ENCODE data around the gene SMG1.

The SMG1 gene

GRCh38 chr16:18811925-18812324 is 114.3 kb downstream of the SMG1 start:
- Mint-ChIP-seq H3K4me3 (no peak overlapping the region), H3K4me1 (ENCODE audit: low read depth) (no peaks in the 10 kb centered on the region), H3K27ac (no peak overlapping the region), H3K27me3 (no peaks in the 10 kb centered on the region), H3K9me3 (no peaks in the 10 kb centered on the region), H3K36me3 (ENCODE audit: low read depth) (peaks cover 94% of the 10 kb centered on the region)
- intact Hi-C loops (cut with micrococcal nuclease), result no loop called here

DNA sequence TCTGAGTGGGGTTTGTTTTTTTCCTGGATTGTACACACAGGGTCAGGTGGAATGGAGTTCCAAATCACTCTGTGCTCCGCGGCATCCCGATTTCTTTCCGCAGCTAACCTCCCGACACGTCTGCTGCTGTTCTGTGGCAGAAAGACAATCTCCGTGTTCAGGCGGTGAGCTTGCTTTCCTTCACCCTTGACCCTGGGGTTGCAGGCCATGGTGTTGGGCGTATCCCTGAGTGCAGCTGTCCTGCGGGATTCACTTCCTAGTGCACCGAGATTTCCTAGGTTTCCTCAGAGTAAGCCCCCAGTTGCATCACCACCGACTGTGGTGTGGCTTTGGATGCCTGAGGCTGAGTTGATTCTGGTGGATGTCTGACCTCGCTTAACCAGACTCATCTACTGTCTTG is 117.0 kb downstream of the SMG1 start:
- intact Hi-C loops (cut with micrococcal nuclease), result no loop called here
- Mint-ChIP-seq H3K4me3 (no peak overlapping the region), H3K27me3 (no peaks in the 10 kb centered on the region), H3K36me3 (ENCODE audit: low read depth) (peaks cover 83% of the 10 kb centered on the region), H3K9me3 (no peaks in the 10 kb centered on the region), H3K27ac (no peak overlapping the region), H3K4me1 (ENCODE audit: low read depth) (peaks cover 12% of the 10 kb centered on the region)

DNA sequence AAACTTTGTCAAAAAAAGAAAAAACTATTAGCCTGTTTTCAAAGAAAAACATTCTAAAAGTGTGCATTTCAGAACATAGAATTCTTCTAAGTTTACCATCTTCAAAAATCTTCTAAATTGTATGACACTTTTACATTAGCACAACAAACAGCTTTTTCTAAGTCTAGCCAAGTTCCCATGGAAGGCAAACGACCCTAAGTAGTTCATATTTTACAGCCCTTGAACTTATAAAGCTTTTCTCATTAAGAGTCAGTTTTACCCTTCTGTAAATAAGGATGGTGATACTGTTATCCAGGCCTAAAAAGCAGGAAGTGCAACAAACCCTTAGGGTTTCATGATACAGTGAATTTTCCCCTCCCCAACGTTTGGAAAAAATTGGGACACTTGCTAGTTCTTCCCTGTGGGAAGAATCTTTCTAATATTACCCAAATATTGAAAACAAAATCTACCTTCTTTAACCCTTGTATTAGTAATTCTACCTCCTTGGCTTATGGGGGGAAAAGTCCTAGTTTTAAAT is 120.9 kb downstream of the SMG1 start:
- H3K36me3 Mint-ChIP-seq (ENCODE audit: low read depth), result peaks cover 68% of the 10 kb centered on the region
- no peak overlapping the region for H3K4me3 Mint-ChIP-seq
- H3K4me1 Mint-ChIP-seq (ENCODE audit: low read depth), result peaks cover 33% of the 10 kb centered on the region
- H3K9me3 Mint-ChIP-seq, result no peaks in the 10 kb centered on the region
- intact Hi-C loops (cut with micrococcal nuclease), result no loop called here
- no peaks in the 10 kb centered on the region for H3K27me3 Mint-ChIP-seq
- no peak overlapping the region for H3K27ac Mint-ChIP-seq

GRCh38 chr16:18804540-18804939 is 121.7 kb downstream of the SMG1 start:
- Mint-ChIP-seq H3K4me3 (no peak overlapping the region), H3K27me3 (no peaks in the 10 kb centered on the region), H3K9me3 (no peaks in the 10 kb centered on the region), H3K4me1 (ENCODE audit: low read depth) (peaks cover 41% of the 10 kb centered on the region), H3K27ac (peak overlapping the region; percentile 92), H3K36me3 (ENCODE audit: low read depth) (peaks cover 61% of the 10 kb centered on the region)
- intact Hi-C loops (cut with micrococcal nuclease), result loop anchor here (5.0 kb wide), 1 partner anchor 263 kb away; the partner anchor contains the start of gene COQ7

GRCh38 chr16:18803569-18804462 is 122.4 kb downstream of the SMG1 start:
- peaks cover 53% of the 10 kb centered on the region for H3K36me3 Mint-ChIP-seq (ENCODE audit: low read depth)
- H3K4me1 Mint-ChIP-seq (ENCODE audit: low read depth), result peaks cover 43% of the 10 kb centered on the region
- peak overlapping the region; percentile 92 for H3K27ac Mint-ChIP-seq
- no peaks in the 10 kb centered on the region for H3K9me3 Mint-ChIP-seq
- no peaks in the 10 kb centered on the region for H3K27me3 Mint-ChIP-seq
- intact Hi-C loops (cut with micrococcal nuclease), result loop anchor here (5.0 kb wide), 1 partner anchor 263 kb away; the partner anchor contains the start of gene COQ7
- peak overlapping the region; percentile 14 for H3K4me3 Mint-ChIP-seq

DNA sequence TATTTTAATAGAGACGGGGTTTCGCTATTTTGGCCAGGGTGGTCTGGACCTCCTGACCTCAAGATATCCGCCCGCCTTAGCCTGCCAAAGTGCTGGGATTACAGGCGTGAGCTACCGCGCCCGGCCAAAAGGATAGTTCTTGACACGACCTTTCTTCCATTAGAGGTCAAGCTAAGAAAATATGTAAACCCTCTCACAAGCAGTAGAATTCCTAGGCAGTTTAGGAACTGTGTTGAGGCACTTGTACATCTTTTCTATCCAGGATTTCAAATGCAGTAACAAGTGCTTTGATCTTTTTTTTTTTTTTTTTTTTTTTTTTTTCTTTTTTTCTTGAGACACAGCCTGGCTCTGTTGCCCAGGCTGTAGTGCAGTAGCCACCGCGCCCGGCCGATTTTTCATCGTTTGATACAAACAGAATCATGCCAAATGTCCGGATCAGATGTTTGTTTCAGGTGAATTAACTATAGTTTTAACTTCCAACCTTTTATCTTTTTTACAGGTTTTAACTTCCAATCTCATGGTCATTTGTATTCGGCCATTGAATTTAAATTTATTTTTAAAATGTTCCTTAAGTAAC is 123.4 kb downstream of the SMG1 start:
- H3K36me3 Mint-ChIP-seq (ENCODE audit: low read depth), result peaks cover 49% of the 10 kb centered on the region
- no peaks in the 10 kb centered on the region for H3K9me3 Mint-ChIP-seq
- no peaks in the 10 kb centered on the region for H3K27me3 Mint-ChIP-seq
- peak overlapping the region; percentile 92 for H3K27ac Mint-ChIP-seq
- intact Hi-C loops (cut with micrococcal nuclease), result loop anchor here (5.0 kb wide), 1 partner anchor 264 kb away; the partner anchor contains the start of gene COQ7
- H3K4me3 Mint-ChIP-seq, result no peak overlapping the region
- H3K4me1 Mint-ChIP-seq (ENCODE audit: low read depth), result peaks cover 47% of the 10 kb centered on the region

- peaks cover 43% of the 10 kb centered on the region for H3K4me1 Mint-ChIP-seq (ENCODE audit: low read depth)
- peak within 1 kb of the TSS; percentile 93 for H3K4me3 Mint-ChIP-seq
- H3K36me3 Mint-ChIP-seq (ENCODE audit: low read depth), result peaks cover 47% of the 10 kb centered on the region
- no peaks in the 10 kb centered on the region for H3K27me3 Mint-ChIP-seq
- intact Hi-C loops (cut with micrococcal nuclease), result loop anchor here (5.0 kb wide), 1 partner anchor 266 kb away; the partner anchor contains the start of gene COQ7
- H3K9me3 Mint-ChIP-seq, result no peaks in the 10 kb centered on the region
- H3K27ac Mint-ChIP-seq, result peak within 1 kb of the TSS; percentile 92
These were observed 124.8 kb downstream of the SMG1 start, which contains the start of gene ARL6IP1 for GRCh38 chr16:18801145-18801972. ARL6IP1 (minus strand) TSS chr16:18801549; CDS start chr16:18801466, 83 bp downstream.

GRCh38 chr16:18800775-18801144 is 125.4 kb downstream of the SMG1 start:
- peak overlapping the region; percentile 92 for H3K27ac Mint-ChIP-seq
- H3K36me3 Mint-ChIP-seq (ENCODE audit: low read depth), result peaks cover 47% of the 10 kb centered on the region
- no peaks in the 10 kb centered on the region for H3K27me3 Mint-ChIP-seq
- intact Hi-C loops (cut with micrococcal nuclease), result loop anchor here (5.0 kb wide), 1 partner anchor 267 kb away; the partner anchor contains the start of gene COQ7
- peak overlapping the region; percentile 93 for H3K4me3 Mint-ChIP-seq
- H3K4me1 Mint-ChIP-seq (ENCODE audit: low read depth), result peaks cover 37% of the 10 kb centered on the region
- H3K9me3 Mint-ChIP-seq, result no peaks in the 10 kb centered on the region

DNA sequence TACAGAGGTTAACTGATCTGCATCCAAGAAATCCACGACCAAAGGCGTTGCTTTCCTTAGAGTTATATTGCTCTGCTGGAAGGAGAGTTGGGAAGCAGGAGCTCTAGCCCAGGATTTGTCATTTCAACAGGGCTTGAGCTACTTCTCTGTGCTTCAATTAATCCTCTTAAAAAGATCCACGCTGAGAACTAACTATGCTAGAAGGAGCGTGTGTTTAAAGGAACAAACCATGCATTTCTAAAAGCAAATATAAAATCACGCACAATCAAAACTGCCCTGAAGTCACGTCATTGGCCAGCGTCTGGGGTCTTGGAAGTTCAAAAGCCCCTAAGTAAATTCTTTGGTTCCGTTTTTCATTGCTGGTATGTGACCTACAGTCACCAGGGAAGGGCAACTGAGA is 125.9 kb downstream of the SMG1 start:
- H3K27me3 Mint-ChIP-seq, result no peaks in the 10 kb centered on the region
- peak overlapping the region; percentile 92 for H3K27ac Mint-ChIP-seq
- H3K4me1 Mint-ChIP-seq (ENCODE audit: low read depth), result peaks cover 37% of the 10 kb centered on the region
- peaks cover 51% of the 10 kb centered on the region for H3K36me3 Mint-ChIP-seq (ENCODE audit: low read depth)
- intact Hi-C loops (cut with micrococcal nuclease), result loop anchor here (5.0 kb wide), 1 partner anchor 267 kb away; the partner anchor contains the start of gene COQ7
- H3K9me3 Mint-ChIP-seq, result no peaks in the 10 kb centered on the region
- peak overlapping the region; percentile 93 for H3K4me3 Mint-ChIP-seq

- no peaks in the 10 kb centered on the region for H3K9me3 Mint-ChIP-seq
- H3K36me3 Mint-ChIP-seq (ENCODE audit: low read depth), result peaks cover 59% of the 10 kb centered on the region
- peaks cover 37% of the 10 kb centered on the region for H3K4me1 Mint-ChIP-seq (ENCODE audit: low read depth)
- H3K4me3 Mint-ChIP-seq, result peak overlapping the region; percentile 93
- intact Hi-C loops (cut with micrococcal nuclease), result no loop called here
- H3K27me3 Mint-ChIP-seq, result no peaks in the 10 kb centered on the region
- no peak overlapping the region for H3K27ac Mint-ChIP-seq
These were observed 126.7 kb downstream of the SMG1 start for GRCh38 chr16:18799500-18799899.

DNA sequence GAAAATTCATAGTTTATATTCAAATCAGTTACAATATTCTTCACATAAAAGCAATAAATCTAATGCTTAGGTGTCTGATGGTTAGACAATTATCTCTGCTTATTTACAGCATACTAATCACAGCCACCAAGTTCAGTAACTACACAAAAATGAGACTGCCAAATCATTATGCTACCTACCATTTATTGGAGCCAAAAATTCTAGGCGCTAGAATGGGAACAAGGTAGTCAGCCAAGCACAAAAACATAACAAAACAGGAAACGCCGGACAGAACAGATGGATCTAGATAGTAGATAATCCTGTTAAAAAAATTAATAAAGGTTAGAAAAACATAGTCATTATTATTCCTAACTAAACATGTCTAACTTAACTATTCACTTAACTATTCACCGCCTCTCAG is 128.5 kb downstream of the SMG1 start:
- H3K27ac Mint-ChIP-seq, result no peak overlapping the region
- intact Hi-C loops (cut with micrococcal nuclease), result no loop called here
- H3K27me3 Mint-ChIP-seq, result no peaks in the 10 kb centered on the region
- H3K9me3 Mint-ChIP-seq, result no peaks in the 10 kb centered on the region
- peaks cover 71% of the 10 kb centered on the region for H3K36me3 Mint-ChIP-seq (ENCODE audit: low read depth)
- H3K4me1 Mint-ChIP-seq (ENCODE audit: low read depth), result peaks cover 25% of the 10 kb centered on the region
- no peak overlapping the region for H3K4me3 Mint-ChIP-seq

DNA sequence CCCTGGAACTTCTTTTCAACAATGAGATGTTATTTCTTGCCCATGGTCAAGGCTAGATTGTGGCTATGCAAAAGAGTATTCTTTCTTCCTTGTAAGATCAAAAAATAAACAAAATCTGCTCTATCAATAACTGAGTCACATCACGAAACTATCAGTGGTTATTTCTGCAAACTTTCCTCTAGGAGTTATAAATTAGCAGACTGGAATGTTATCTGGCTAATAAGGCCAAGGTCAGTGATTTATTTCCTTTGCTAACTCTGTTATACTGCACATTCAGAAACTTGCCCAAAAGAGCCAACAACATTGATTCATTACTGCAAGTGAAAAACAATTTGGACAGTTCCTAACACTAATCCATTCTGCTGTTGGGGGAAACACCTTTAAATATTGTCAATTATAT is 129.8 kb downstream of the SMG1 start:
- Mint-ChIP-seq H3K9me3 (no peaks in the 10 kb centered on the region), H3K4me1 (ENCODE audit: low read depth) (peaks cover 20% of the 10 kb centered on the region), H3K27ac (no peak overlapping the region), H3K27me3 (no peaks in the 10 kb centered on the region), H3K4me3 (no peak overlapping the region), H3K36me3 (ENCODE audit: low read depth) (peaks cover 70% of the 10 kb centered on the region)
- intact Hi-C loops (cut with micrococcal nuclease), result no loop called here

- no peak overlapping the region for H3K27ac Mint-ChIP-seq
These were observed 133.3 kb downstream of the SMG1 start for GRCh38 chr16:18792836-18793433.

More at GRCh38 chr16:18792836-18793433, 133.3 kb downstream of the SMG1 start:
- H3K4me3 Mint-ChIP-seq, result no peak overlapping the region
- no peaks in the 10 kb centered on the region for H3K27me3 Mint-ChIP-seq
- peaks cover 14% of the 10 kb centered on the region for H3K4me1 Mint-ChIP-seq (ENCODE audit: low read depth)
- H3K36me3 Mint-ChIP-seq (ENCODE audit: low read depth), result peaks cover 88% of the 10 kb centered on the region
- H3K9me3 Mint-ChIP-seq, result no peaks in the 10 kb centered on the region
- intact Hi-C loops (cut with micrococcal nuclease), result no loop called here

Data from dendritic cell treated with granulocyte-macrophage colony-stimulating factor and Interleukin-4, amounts not matched to agents 40 ng/mL and 50 ng/mL, for 4 days (primary cell).